Neural progenitor cell (in vitro differentiated cells): Measurements from ENCODE around the gene FSTL4. TPM values are rescaled to one million over a fixed set of nuclear protein-coding genes. Genes with fewer than 3 reads are reported as not detected.
A peak's percentile ranks its signal among the peaks of the same experiment; 100 is the strongest.

Source experiments
- DNase-seq: peaks from one replicate; pipeline ENCODE4 v3.0.0-alpha.2; 2016; ENCODE audit warnings: low spot score
- H2AFZ ChIP-seq: fragments of 200-600 bp; sonication (generic); replicated peaks from 2 replicates; pipeline ENCODE4 v1.6.1; 2016; ENCODE audit warnings: antibody characterized with exemption
- H3F3A ChIP-seq: fragments of 200-600 bp; sonication (generic); 2 replicates; pipeline ENCODE4 v1.6.1; 2016; ENCODE audit warnings: antibody characterized with exemption, low read depth
- H3K27ac ChIP-seq: fragments of 200-600 bp; sonication (generic); 2 replicates; pipeline ENCODE4 v1.5.1; 2016; ENCODE audit warnings: mild to moderate bottlenecking
- H3K27me3 ChIP-seq: fragments of 200-600 bp; sonication (generic); 2 replicates; pipeline ENCODE4 v1.6.1; 2016; ENCODE audit warnings: mild to moderate bottlenecking, moderate library complexity
- H3K36me3 ChIP-seq: fragments of 200-600 bp; sonication (generic); 2 replicates; pipeline ENCODE4 v1.5.1; 2016
- H3K4me1 ChIP-seq: fragments of 200-600 bp; sonication (generic); 2 replicates; pipeline ENCODE4 v1.6.1; 2016; ENCODE audit warnings: mixed run types
- H3K4me2 ChIP-seq: fragments of 200-600 bp; sonication (generic); 2 replicates; pipeline ENCODE4 v1.6.1; 2016
- H3K4me3 ChIP-seq: fragments of 200-600 bp; sonication (generic); 2 replicates; pipeline ENCODE4 v1.5.1; 2016
- H3K79me2 ChIP-seq: fragments of 200-600 bp; sonication (generic); 2 replicates; pipeline ENCODE4 v1.6.1; 2016; ENCODE audit warnings: low read depth
- H3K9ac ChIP-seq: fragments of 200-600 bp; sonication (generic); 2 replicates; pipeline ENCODE4 v1.6.1; 2016
- H3K9me3 ChIP-seq: fragments of 200-600 bp; sonication (generic); 2 replicates; pipeline ENCODE4 v1.5.1; 2016; ENCODE audit warnings: low read depth
- H4K20me1 ChIP-seq: fragments of 200-600 bp; sonication (generic); 2 replicates; pipeline ENCODE4 v1.6.1; 2016; ENCODE audit warnings: low read depth
- H3K27ac Mint-ChIP-seq: 3 replicates; pipeline ENCODE4 v1.8.0; 2021; ENCODE audit warnings: mixed read lengths
- H3K27me3 Mint-ChIP-seq: 2 replicates; pipeline ENCODE4 v1.8.0; 2022; ENCODE audit warnings: low read depth, mild to moderate bottlenecking, inconsistent platforms, moderate library complexity, mixed read lengths; ENCODE audit not compliant: insufficient read depth
- H3K36me3 Mint-ChIP-seq: 3 replicates; pipeline ENCODE4 v1.8.0; 2021; ENCODE audit warnings: mixed read lengths
- H3K4me1 Mint-ChIP-seq: 3 replicates; pipeline ENCODE4 v1.8.0; 2021; ENCODE audit warnings: mixed read lengths
- H3K4me3 Mint-ChIP-seq: 3 replicates; pipeline ENCODE4 v1.8.0; 2021; ENCODE audit warnings: mild to moderate bottlenecking, moderate library complexity, mixed read lengths
- H3K9me3 Mint-ChIP-seq: 3 replicates; pipeline ENCODE4 v1.8.0; 2020; ENCODE audit warnings: mixed read lengths
- EZH2 ChIP-seq: fragments of 200-600 bp; sonication (generic); IDR thresholded peaks from 2 replicates; pipeline ENCODE4 v1.6.1; 2017; ENCODE audit warnings: antibody characterized with exemption, mild to moderate bottlenecking, moderate library complexity
- EZH2phosphoT487 ChIP-seq: fragments of 200-600 bp; sonication (generic); IDR thresholded peaks from 2 replicates; pipeline ENCODE4 v1.6.1; 2017; ENCODE audit warnings: antibody characterized with exemption
- total RNA-seq: library from RNA; depleted of rRNA; stranded (reverse); fragments of >200 nt; gene quantifications from 2 replicates; pipeline ENCODE4 v1.2.3, GENCODE V29; 2015; ENCODE audit warnings: low replicate concordance
- TF ChIP-seq, protein P1 (sequence below): fragments of 200-600 bp; sonication (generic); IDR thresholded peaks from 2 replicates; pipeline ENCODE4 v1.5.1; 2017; ENCODE audit warnings: antibody characterized with exemption, mild to moderate bottlenecking

FSTL4 gene
- total RNA-seq, 1 donor from 2014 or later = 0.95 TPM

DNA sequence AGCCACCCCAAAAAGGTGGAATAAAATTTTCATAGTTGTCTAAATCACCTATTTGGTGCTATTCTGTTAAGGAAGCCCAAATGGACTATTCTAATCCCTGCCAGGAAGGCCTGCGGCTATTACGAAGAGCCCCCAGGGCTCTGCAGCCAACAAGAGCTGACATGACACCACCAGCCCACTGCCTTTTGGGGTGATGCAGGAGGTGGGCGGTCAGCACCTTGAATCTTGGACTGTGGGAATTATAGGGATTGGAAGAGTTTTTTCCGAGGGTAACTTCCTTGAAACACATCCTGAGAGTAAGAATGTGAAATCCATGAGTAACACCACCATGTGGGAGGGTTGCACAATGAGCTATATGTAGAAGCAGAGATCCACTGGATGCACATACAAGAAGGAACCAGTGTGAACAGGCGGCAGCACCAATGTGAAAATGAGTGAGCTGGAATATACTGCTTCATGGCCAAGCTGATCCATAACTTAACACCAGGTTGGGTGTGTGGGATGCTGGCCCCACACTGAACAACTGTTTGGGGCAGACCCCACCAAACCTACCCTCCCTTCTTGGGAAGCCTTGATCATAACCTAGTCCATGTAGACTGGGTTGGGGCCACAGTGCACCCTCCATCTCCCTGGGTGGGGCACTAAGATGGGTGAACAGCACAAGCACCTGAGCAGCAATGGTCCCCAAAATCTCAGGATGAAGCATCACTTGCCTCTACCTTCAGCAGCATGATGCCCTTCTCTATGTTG, 239.0 kb downstream of the FSTL4 start:
- Mint-ChIP-seq H3K27me3 (peaks cover 5% of the 10 kb centered on the region), H3K4me1 (peaks cover 16% of the 10 kb centered on the region), H3K9me3 (peaks cover 30% of the 10 kb centered on the region), H3K4me3 (no peak overlapping the region), H3K27ac (peak overlapping the region; percentile 36), H3K36me3 (peaks cover 3% of the 10 kb centered on the region)
- Histone ChIP-seq H2AFZ (no peak overlapping the region), H3K27me3 (no peaks in the 10 kb centered on the region), H3K4me3 (no peak overlapping the region), H3F3A (peaks cover 4% of the 10 kb centered on the region), H3K36me3 (peaks cover 4% of the 10 kb centered on the region), H3K9me3 (peaks cover 12% of the 10 kb centered on the region), H3K4me2 (no peak overlapping the region), H3K9ac (no peak overlapping the region), H3K4me1 (no peaks in the 10 kb centered on the region), H3K27ac (no peak overlapping the region), H3K79me2 (no peaks in the 10 kb centered on the region), H4K20me1 (no peaks in the 10 kb centered on the region)
- TF ChIP-seq, protein P1, sequence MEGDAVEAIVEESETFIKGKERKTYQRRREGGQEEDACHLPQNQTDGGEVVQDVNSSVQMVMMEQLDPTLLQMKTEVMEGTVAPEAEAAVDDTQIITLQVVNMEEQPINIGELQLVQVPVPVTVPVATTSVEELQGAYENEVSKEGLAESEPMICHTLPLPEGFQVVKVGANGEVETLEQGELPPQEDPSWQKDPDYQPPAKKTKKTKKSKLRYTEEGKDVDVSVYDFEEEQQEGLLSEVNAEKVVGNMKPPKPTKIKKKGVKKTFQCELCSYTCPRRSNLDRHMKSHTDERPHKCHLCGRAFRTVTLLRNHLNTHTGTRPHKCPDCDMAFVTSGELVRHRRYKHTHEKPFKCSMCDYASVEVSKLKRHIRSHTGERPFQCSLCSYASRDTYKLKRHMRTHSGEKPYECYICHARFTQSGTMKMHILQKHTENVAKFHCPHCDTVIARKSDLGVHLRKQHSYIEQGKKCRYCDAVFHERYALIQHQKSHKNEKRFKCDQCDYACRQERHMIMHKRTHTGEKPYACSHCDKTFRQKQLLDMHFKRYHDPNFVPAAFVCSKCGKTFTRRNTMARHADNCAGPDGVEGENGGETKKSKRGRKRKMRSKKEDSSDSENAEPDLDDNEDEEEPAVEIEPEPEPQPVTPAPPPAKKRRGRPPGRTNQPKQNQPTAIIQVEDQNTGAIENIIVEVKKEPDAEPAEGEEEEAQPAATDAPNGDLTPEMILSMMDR = no peak
- TF ChIP-seq EZH2phosphoT487 = no peak
- no peak for TF ChIP-seq EZH2
- DNase-seq = no peak

DNA sequence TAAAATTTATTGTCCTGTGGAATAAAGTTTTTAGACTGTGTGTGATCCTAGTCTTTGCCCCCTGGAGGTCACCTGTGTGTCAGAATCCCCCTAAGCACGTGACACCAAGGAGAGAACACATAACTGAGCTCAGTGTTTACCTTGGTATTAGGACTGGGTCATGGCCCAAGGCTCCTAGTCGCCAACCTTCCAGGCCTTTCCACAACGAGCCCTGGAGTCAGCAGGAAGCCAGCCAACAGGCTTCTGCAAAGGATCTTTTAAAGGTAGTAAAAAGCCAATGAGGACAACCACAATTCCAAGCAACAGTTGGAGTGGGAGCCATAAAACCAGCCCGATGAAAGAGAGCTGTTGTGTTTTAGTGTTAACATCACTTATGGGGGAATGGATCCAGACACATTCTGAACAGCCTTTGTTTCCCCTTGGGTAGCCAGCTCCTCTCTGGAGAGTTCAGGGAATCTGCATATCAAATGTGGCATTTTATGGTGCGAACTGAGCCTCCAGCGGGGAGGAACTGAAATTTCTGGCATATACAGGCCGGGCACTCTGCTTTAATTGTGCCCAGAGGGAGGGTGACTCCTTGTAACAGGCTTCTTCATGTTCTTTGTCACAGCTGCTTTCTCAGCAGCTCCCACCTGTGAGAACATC, 239.9 kb downstream of the FSTL4 start:
- H3K9me3 ChIP-seq = peaks cover 5% of the 10 kb centered on the region
- peaks cover 3% of the 10 kb centered on the region for H3K36me3 Mint-ChIP-seq
- H2AFZ ChIP-seq = no peak overlapping the region
- no peak overlapping the region for H3K4me3 Mint-ChIP-seq
- no peak overlapping the region for H3K27ac Mint-ChIP-seq
- H3K27me3 Mint-ChIP-seq = peaks cover 5% of the 10 kb centered on the region
- peaks cover 21% of the 10 kb centered on the region for H3K9me3 Mint-ChIP-seq
- H3F3A ChIP-seq = no peaks in the 10 kb centered on the region
- H3K4me1 ChIP-seq = peaks cover 2% of the 10 kb centered on the region
- no peaks in the 10 kb centered on the region for H3K27me3 ChIP-seq
- no peak for DNase-seq
- H3K4me2 ChIP-seq = no peak overlapping the region
- no peaks in the 10 kb centered on the region for H3K36me3 ChIP-seq
- no peak overlapping the region for H3K27ac ChIP-seq
- H3K9ac ChIP-seq = no peak overlapping the region
- TF ChIP-seq EZH2phosphoT487 (no peak), EZH2 (no peak)
- TF ChIP-seq, protein P1 = no peak
- no peak overlapping the region for H3K4me3 ChIP-seq
- H3K4me1 Mint-ChIP-seq = peaks cover 23% of the 10 kb centered on the region
- H3K79me2 ChIP-seq = no peaks in the 10 kb centered on the region
- H4K20me1 ChIP-seq = no peaks in the 10 kb centered on the region

DNA sequence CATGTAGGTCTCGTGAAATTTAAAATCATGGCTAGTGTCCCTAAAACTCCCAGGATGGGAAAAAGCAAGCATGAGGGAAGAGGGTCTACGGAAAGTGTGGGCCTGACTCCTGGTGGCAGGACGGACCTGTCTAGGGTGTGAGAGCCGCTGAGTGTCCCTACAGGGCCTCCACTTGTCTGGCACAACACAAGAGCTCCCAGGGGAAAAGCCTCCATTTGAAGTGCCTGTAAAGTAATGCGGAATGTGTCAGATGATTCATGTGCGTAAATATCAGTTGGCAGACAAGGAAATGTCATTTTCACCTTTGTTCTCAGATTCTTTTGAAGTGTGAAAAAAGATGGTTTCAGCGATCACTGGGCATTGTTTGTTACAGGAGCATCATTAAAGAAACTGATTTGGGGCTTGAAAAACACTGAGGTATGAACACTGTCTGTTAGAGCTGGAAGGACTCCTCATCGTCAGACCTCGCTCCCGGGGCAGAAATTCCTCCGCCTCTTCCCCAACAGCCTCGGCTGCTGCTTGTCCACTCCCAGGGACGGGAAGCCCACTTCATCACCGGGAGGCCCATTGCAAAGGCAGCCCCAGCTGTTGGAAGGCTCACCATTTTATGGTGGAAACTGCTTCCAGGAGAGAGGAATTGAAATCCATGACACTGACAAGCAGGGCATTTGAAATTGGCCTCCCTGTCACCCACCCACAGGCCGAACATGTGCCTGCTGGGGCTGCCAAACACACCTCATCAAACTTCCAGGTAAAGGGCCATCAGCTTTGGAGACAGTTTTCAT, 240.8 kb downstream of the FSTL4 start:
- Histone ChIP-seq H3K4me2 (no peak overlapping the region), H3K36me3 (no peaks in the 10 kb centered on the region), H3K9me3 (no peaks in the 10 kb centered on the region), H3K4me1 (peaks cover 7% of the 10 kb centered on the region), H3K27me3 (no peaks in the 10 kb centered on the region), H3K4me3 (no peak overlapping the region), H2AFZ (no peak overlapping the region), H3K9ac (no peak overlapping the region), H3K79me2 (no peaks in the 10 kb centered on the region), H3F3A (no peaks in the 10 kb centered on the region), H3K27ac (no peak overlapping the region), H4K20me1 (no peaks in the 10 kb centered on the region)
- H3K4me3 Mint-ChIP-seq = no peak overlapping the region
- H3K27ac Mint-ChIP-seq = peak overlapping the region; percentile 42
- TF ChIP-seq EZH2 = no peak
- TF ChIP-seq, protein P1 = no peak
- no peak for TF ChIP-seq EZH2phosphoT487
- peaks cover 14% of the 10 kb centered on the region for H3K9me3 Mint-ChIP-seq
- H3K4me1 Mint-ChIP-seq = peaks cover 27% of the 10 kb centered on the region
- peaks cover 2% of the 10 kb centered on the region for H3K27me3 Mint-ChIP-seq
- no peaks in the 10 kb centered on the region for H3K36me3 Mint-ChIP-seq
- no peak for DNase-seq
